DMS53 (cell line): ENCODE data around the gene PROC.
A peak's percentile ranks its signal among the peaks of the same experiment; 100 is the strongest.

Experiments used
- DNase-seq: peaks from one replicate; lab custom pipeline; 2025; lab: John Stamatoyannopoulos, UW

The PROC gene

GRCh38 chr2:127414638-127415592 lies 3.3 kb upstream of the PROC start:
- DNase-seq: no peak

GRCh38 chr2:127415593-127416505 lies 2.4 kb upstream of the PROC start:
- peak; percentile 97 for DNase-seq

GRCh38 chr2:127416506-127417001 lies 1.7 kb upstream of the PROC start:
- DNase-seq: peak; percentile 58

GRCh38 chr2:127417406-127417805 lies 821 bp upstream of the PROC start:
- no peak for DNase-seq

GRCh38 chr2:127419112-127419430 lies 844 bp downstream of the PROC start:
- DNase-seq: no peak

GRCh38 chr2:127419448-127420038 lies 1.3 kb downstream of the PROC start:
- DNase-seq: peak; percentile 49

GRCh38 chr2:127420039-127420864 lies 2.0 kb downstream of the PROC start:
- DNase-seq: no peak

GRCh38 chr2:127421116-127421800 lies 3.0 kb downstream of the PROC start:
- DNase-seq: no peak

GRCh38 chr2:127421871-127422558 lies 3.8 kb downstream of the PROC start:
- peak; percentile 23 for DNase-seq

- DNase-seq: peak; percentile 90
These were observed 4.6 kb downstream of the PROC start for GRCh38 chr2:127422559-127423477.

GRCh38 chr2:127423478-127423843 lies 5.2 kb downstream of the PROC start:
- peak; percentile 78 for DNase-seq

GRCh38 chr2:127423880-127424279 lies 5.7 kb downstream of the PROC start:
- DNase-seq: peak; percentile 44

- no peak for DNase-seq
These were observed 6.6 kb downstream of the PROC start for GRCh38 chr2:127424598-127425520.

GRCh38 chr2:127425540-127426490 lies 7.6 kb downstream of the PROC start:
- DNase-seq: no peak

- no peak for DNase-seq
These were observed 8.5 kb downstream of the PROC start for GRCh38 chr2:127426501-127427354.
